Measurements from ENCODE around the gene SNX18.

Gene SNX18

GRCh38 chr5:54589786-54590185, 72.2 kb downstream of the SNX18 start:
- Histone ChIP-seq H3K27me3 (ENCODE audit: insufficient read depth, low read length, poor library complexity, severe bottlenecking) (no peaks in the 10 kb centered on the region), H4K20me1 (ENCODE audit: insufficient read depth, low read length, poor library complexity, severe bottlenecking) (no peaks in the 10 kb centered on the region), H2AFZ (ENCODE audit: low read length) (no peak overlapping the region), H3K79me2 (ENCODE audit: insufficient read depth, low read length) (no peaks in the 10 kb centered on the region), H3F3A (ENCODE audit: low read depth) (no peaks in the 10 kb centered on the region), H3K9me3 (ENCODE audit: insufficient read depth, low read depth, low read length) (no peaks in the 10 kb centered on the region), H3K36me3 (ENCODE audit: insufficient read depth, low read length) (no peaks in the 10 kb centered on the region), H3K4me2 (ENCODE audit: low read depth, low read length, poor library complexity, severe bottlenecking) (no peak overlapping the region), H3K9ac (ENCODE audit: low read depth, low read length, poor library complexity, severe bottlenecking) (no peak overlapping the region), H3K4me1 (ENCODE audit: insufficient read depth, low read length, poor library complexity, severe bottlenecking) (no peaks in the 10 kb centered on the region), H3K4me3 (ENCODE audit: low read length, poor library complexity, severe bottlenecking) (no peak overlapping the region), H3K9me2 (replicated peaks; ENCODE audit: low read depth, low read length) (no peaks in the 10 kb centered on the region)
- TF ChIP-seq EZH2phosphoT487 (IDR thresholded peaks at IDR 0.05; ENCODE audit: borderline replicate concordance) (no peak), CTCF (conservative IDR thresholded peaks at IDR 0.05; ENCODE audit: low read length) (no peak)

DNA sequence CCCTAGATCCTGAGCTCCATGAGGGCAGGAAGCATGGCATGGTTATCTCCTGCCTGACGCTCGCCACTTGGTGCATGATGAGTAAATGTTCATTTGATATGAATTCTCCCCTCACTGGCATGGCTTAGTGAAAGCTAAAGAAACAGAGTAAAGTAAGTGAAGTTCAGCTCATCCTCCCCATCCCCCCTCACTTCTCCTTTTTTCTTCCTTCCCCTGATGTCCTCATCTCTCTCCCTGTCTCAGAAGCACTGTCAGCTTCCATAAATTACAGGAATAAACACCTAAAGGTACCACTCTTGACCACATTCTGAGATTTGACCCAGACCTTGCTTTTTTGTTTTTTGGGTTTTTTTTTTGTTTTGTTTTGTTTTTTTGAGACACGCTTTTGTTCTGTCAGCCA, 73.3 kb downstream of the SNX18 start:
- H3K9ac ChIP-seq (ENCODE audit: low read depth, low read length, poor library complexity, severe bottlenecking), result no peak overlapping the region
- H3K4me2 ChIP-seq (ENCODE audit: low read depth, low read length, poor library complexity, severe bottlenecking), result no peak overlapping the region
- H3K36me3 ChIP-seq (ENCODE audit: insufficient read depth, low read length), result no peaks in the 10 kb centered on the region
- H3F3A ChIP-seq (ENCODE audit: low read depth), result no peaks in the 10 kb centered on the region
- H3K4me3 ChIP-seq (ENCODE audit: low read length, poor library complexity, severe bottlenecking), result no peak overlapping the region
- TF ChIP-seq CTCF (conservative IDR thresholded peaks at IDR 0.05; ENCODE audit: low read length), result no peak
- no peak for TF ChIP-seq EZH2phosphoT487 (IDR thresholded peaks at IDR 0.05; ENCODE audit: borderline replicate concordance)
- H3K9me3 ChIP-seq (ENCODE audit: insufficient read depth, low read depth, low read length), result no peaks in the 10 kb centered on the region
- no peaks in the 10 kb centered on the region for H3K4me1 ChIP-seq (ENCODE audit: insufficient read depth, low read length, poor library complexity, severe bottlenecking)
- H3K27me3 ChIP-seq (ENCODE audit: insufficient read depth, low read length, poor library complexity, severe bottlenecking), result no peaks in the 10 kb centered on the region
- no peak overlapping the region for H2AFZ ChIP-seq (ENCODE audit: low read length)
- no peaks in the 10 kb centered on the region for H3K79me2 ChIP-seq (ENCODE audit: insufficient read depth, low read length)
- H4K20me1 ChIP-seq (ENCODE audit: insufficient read depth, low read length, poor library complexity, severe bottlenecking), result no peaks in the 10 kb centered on the region
- no peaks in the 10 kb centered on the region for H3K9me2 ChIP-seq (replicated peaks; ENCODE audit: low read depth, low read length)

- Histone ChIP-seq H3K9me3 (ENCODE audit: insufficient read depth, low read depth, low read length) (0 out of 2 replicates have a peak, but pooled peaks cover 2% of the 10 kb centered on the region), H3K79me2 (ENCODE audit: insufficient read depth, low read length) (no peaks in the 10 kb centered on the region), H3K4me2 (ENCODE audit: low read depth, low read length, poor library complexity, severe bottlenecking) (no peak overlapping the region), H3K9ac (ENCODE audit: low read depth, low read length, poor library complexity, severe bottlenecking) (no peak overlapping the region), H3K27me3 (ENCODE audit: insufficient read depth, low read length, poor library complexity, severe bottlenecking) (no peaks in the 10 kb centered on the region), H3K4me3 (ENCODE audit: low read length, poor library complexity, severe bottlenecking) (no peak overlapping the region), H3K4me1 (ENCODE audit: insufficient read depth, low read length, poor library complexity, severe bottlenecking) (no peaks in the 10 kb centered on the region), H3F3A (ENCODE audit: low read depth) (no peaks in the 10 kb centered on the region), H3K36me3 (ENCODE audit: insufficient read depth, low read length) (no peaks in the 10 kb centered on the region), H2AFZ (ENCODE audit: low read length) (no peak overlapping the region), H4K20me1 (ENCODE audit: insufficient read depth, low read length, poor library complexity, severe bottlenecking) (no peaks in the 10 kb centered on the region), H3K9me2 (replicated peaks; ENCODE audit: low read depth, low read length) (no peaks in the 10 kb centered on the region)
- TF ChIP-seq CTCF (conservative IDR thresholded peaks at IDR 0.05; ENCODE audit: low read length), result no peak
- TF ChIP-seq EZH2phosphoT487 (IDR thresholded peaks at IDR 0.05; ENCODE audit: borderline replicate concordance), result no peak
These were observed 76.2 kb downstream of the SNX18 start for GRCh38 chr5:54593779-54594178.

Measured in Loucy (cell line).